Mammary epithelial cell (primary cell): ENCODE results near the gene MAPK11.

ENCODE experiments used
- EZH2 ChIP-seq: IDR thresholded peaks from 2 replicates; pipeline ENCODE4 v1.6.1; 2012; ENCODE audit warnings: low read length, inconsistent platforms, borderline replicate concordance
- TF ChIP-seq, protein P1 (sequence below), 2 donors: IDR thresholded peaks in 1 of 2; conservative IDR thresholded peaks in 1 of 2; 2 replicates each; pipeline ENCODE4 v1.5.1; 2011 to 2012; ENCODE audit warnings: inconsistent platforms in 2 of 2, low read length in 2 of 2, mild to moderate bottlenecking in 2 of 2, control low read depth in 1 of 2, low read depth in 1 of 2; ENCODE audit not compliant: insufficient read depth in 1 of 2; ENCODE audit errors: extremely low read depth in 1 of 2

DNA sequence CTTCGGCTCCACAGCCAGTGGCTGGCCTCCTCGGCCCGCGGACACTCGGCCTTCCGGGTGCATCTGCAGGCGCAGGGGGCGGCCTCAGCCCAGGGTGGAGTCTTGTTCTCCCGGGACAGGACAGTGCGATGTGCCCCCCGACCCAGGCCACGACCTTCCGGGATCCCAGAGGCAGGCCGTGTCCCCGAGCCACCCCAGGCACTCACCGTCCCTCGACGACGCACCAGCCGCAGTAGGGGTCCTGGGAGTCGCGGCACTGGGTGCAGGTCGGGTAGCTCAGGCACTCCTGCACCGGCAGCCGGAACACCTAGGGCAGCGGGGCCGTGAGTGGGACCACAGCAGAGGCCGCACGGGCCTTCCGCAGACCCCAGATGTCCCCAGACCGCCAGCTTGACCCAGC, 17.6 kb upstream of the MAPK11 start:
- TF ChIP-seq EZH2: no peak
- TF ChIP-seq, protein P1, sequence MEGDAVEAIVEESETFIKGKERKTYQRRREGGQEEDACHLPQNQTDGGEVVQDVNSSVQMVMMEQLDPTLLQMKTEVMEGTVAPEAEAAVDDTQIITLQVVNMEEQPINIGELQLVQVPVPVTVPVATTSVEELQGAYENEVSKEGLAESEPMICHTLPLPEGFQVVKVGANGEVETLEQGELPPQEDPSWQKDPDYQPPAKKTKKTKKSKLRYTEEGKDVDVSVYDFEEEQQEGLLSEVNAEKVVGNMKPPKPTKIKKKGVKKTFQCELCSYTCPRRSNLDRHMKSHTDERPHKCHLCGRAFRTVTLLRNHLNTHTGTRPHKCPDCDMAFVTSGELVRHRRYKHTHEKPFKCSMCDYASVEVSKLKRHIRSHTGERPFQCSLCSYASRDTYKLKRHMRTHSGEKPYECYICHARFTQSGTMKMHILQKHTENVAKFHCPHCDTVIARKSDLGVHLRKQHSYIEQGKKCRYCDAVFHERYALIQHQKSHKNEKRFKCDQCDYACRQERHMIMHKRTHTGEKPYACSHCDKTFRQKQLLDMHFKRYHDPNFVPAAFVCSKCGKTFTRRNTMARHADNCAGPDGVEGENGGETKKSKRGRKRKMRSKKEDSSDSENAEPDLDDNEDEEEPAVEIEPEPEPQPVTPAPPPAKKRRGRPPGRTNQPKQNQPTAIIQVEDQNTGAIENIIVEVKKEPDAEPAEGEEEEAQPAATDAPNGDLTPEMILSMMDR (conservative IDR thresholded peaks at IDR 0.05 in 1 of 2, IDR thresholded peaks at IDR 0.05 in 1 of 2; ENCODE audit: extremely low read depth in 1 of 2, insufficient read depth in 1 of 2, low read depth in 1 of 2, low read length in 2 of 2): no peak
